ENCODE data around the gene ROCK1.

GRCh38 chr18:21100146-21100545 is 11.5 kb downstream of the ROCK1 start:
- no peak for TF ChIP-seq CTCF (IDR thresholded peaks at IDR 0.05)
- no peak for TF ChIP-seq POLR2A (IDR thresholded peaks at IDR 0.05)

Measured in right lobe of liver (tissue), 4 donors.